Measurements from ENCODE around the gene SLC35F4. TPM values are rescaled to one million over a fixed set of nuclear protein-coding genes. Genes with fewer than 3 reads are reported as not detected.

SLC35F4 gene
- total and polyA plus RNA-seq, 10 of the 15 experiments (the other 5 are each of a cell fraction or from before 2014, with no cell fraction given), result 0.06 to 0.30 TPM; not detected in 8

- 31% methylated on average over 3 of the region's 3 CpGs for WGBS (ENCODE audit: insufficient coverage, insufficient replicate concordance, low lambda C conversion rate, missing lambda C conversion rate)
- Histone ChIP-seq H2AFZ (ENCODE audit: control insufficient read depth, low read depth, low read length) (no peak overlapping the region), H4K20me1 (ENCODE audit: control insufficient read depth, insufficient read depth) (no peaks in the 10 kb centered on the region), H3K27me3 (replicated peaks in 1 of 2; ENCODE audit: control insufficient read depth in 2 of 2, insufficient read depth in 2 of 2, low read length in 1 of 2) (no peaks in the 10 kb centered on the region), H3K4me1 (ENCODE audit: control insufficient read depth, insufficient read depth, low read length) (no peaks in the 10 kb centered on the region), H3K36me3 (ENCODE audit: control insufficient read depth in 2 of 2, insufficient read depth in 2 of 2, low read length in 1 of 2) (no peaks in the 10 kb centered on the region), H3K9ac (ENCODE audit: control insufficient read depth, insufficient read depth, low read length) (no peak overlapping the region), H3K79me2 (ENCODE audit: control insufficient read depth, insufficient read depth, low read length) (no peaks in the 10 kb centered on the region), H3K4me2 (ENCODE audit: control insufficient read depth, insufficient read depth) (no peak overlapping the region), H3K27ac (ENCODE audit: control insufficient read depth, insufficient read depth) (no peak overlapping the region), H3K4me3 (no peak overlapping the region), H3K9me3 (replicated peaks; ENCODE audit: control insufficient read depth, insufficient read depth, low read length) (no peaks in the 10 kb centered on the region)
- FAIRE-seq (no peak), DNase-seq (ENCODE audit: low read depth, low spot score) (no peak), ATAC-seq (no peak)
- TF ChIP-seq POLR2AphosphoS2 (IDR thresholded peaks at IDR 0.05; ENCODE audit: low read depth, low read length) (no peak), CBFB (IDR thresholded peaks at IDR 0.05; ENCODE audit: low read depth) (no peak), BMI1 (IDR thresholded peaks at IDR 0.05; ENCODE audit: borderline replicate concordance) (no peak), ZNF687 (IDR thresholded peaks at IDR 0.05) (no peak), ZNF207 (IDR thresholded peaks at IDR 0.05; ENCODE audit: borderline replicate concordance) (no peak), LARP7 (IDR thresholded peaks at IDR 0.05) (no peak), WRNIP1 (IDR thresholded peaks at IDR 0.05; ENCODE audit: borderline replicate concordance, low read depth, low read length) (no peak)
- BruUV-seq (replicated peaks), result no TSS peak
- CTCF ChIA-PET, result no interaction called here
- RAD21 ChIA-PET (ENCODE audit: unreplicated experiment), result no interaction called here
- in situ Hi-C loops (cut with MboI), result no loop called here
- SMC1A ChIA-PET (ENCODE audit: uncharacterized antibody, unreplicated experiment), result no interaction called here
- POLR2A ChIA-PET, result no interaction called here
- intact Hi-C loops (cut with micrococcal nuclease; ENCODE audit: unreplicated experiment), result no loop called here
Measured at GRCh38 chr14:57833323-57833722, 32.6 kb downstream of the SLC35F4 start.
